HepG2 (cell line): Measurements from ENCODE around the gene FGD4. TPM values are rescaled to one million over a fixed set of nuclear protein-coding genes. Genes with fewer than 3 reads are reported as not detected.

ENCODE experiments used
- ATAC-seq: fragments of 200-7000 bp; cut with Tn5 transposase; 3 replicates; pipeline ENCODE4 v1.9.1; 2020; ENCODE audit warnings: mild to moderate bottlenecking, moderate library complexity
- BruUV-seq: library from RNA; stranded (reverse); fragments of 400-500 nt; replicated peaks from 2 replicates; lab custom pipeline; 2021; lab: Mats Ljungman, UMichigan
- CTCF ChIA-PET: fragments of 300-600 bp; formaldehyde crosslinking; extraction: SDS; loops from one replicate; lab custom pipeline; 2021; ENCODE audit warnings: low total read pairs, inconsistent platforms, low intra/inter-chr PET ratio; lab: Yijun Ruan, JAX
- POLR2A ChIA-PET: fragments of 350-600 bp; sonication (Branson Sonifier 250); formaldehyde crosslinking; loops from one replicate; lab custom pipeline; 2020; ENCODE audit warnings: antibody characterized with exemption, inconsistent platforms; lab: Yijun Ruan, JAX
- DNase-seq: peaks from one replicate; pipeline ENCODE4 v3.0.0-alpha.2; 2015; ENCODE audit warnings: low spot score
- FAIRE-seq: peaks from 3 replicates; lab custom pipeline; 2011; peaks lifted over from hg19 to GRCh38; lab: Jason Lieb, UNC
- H2AFZ ChIP-seq: one replicate; pipeline ENCODE4 v1.6.1; 2011; ENCODE audit warnings: low read length, inconsistent platforms
- H3K27ac ChIP-seq: fragments of 300-600 bp; 3 replicates; pipeline ENCODE4 v1.8.0; 2011; ENCODE audit warnings: mixed run types, mild to moderate bottlenecking, mixed read lengths, low read length, inconsistent platforms; ENCODE audit not compliant: insufficient read depth; ENCODE audit errors: extremely low read length
- H3K27me3 ChIP-seq, 2 experiments: fragments of 200-600 bp in 1 of 2; 2 replicates in 1 of 2; 3 replicates in 1 of 2; pipeline versions ENCODE4 v1.6.0 to v1.8.0; 2011; ENCODE audit warnings: low read length in 2 of 2, mild to moderate bottlenecking in 2 of 2, moderate library complexity in 2 of 2, inconsistent platforms in 1 of 2; ENCODE audit not compliant: insufficient read depth in 2 of 2, control insufficient read depth in 1 of 2
- H3K36me3 ChIP-seq, 2 experiments: fragments of 200-600 bp in 1 of 2; replicated peaks in 1 of 2; 2 replicates in 1 of 2; 3 replicates in 1 of 2; pipeline versions ENCODE4 v1.5.1 to v1.8.0; 2011; ENCODE audit warnings: low read length in 2 of 2, inconsistent platforms in 1 of 2; ENCODE audit not compliant: insufficient read depth in 2 of 2, control insufficient read depth in 1 of 2
- H3K4me1 ChIP-seq: 2 replicates; pipeline ENCODE4 v1.5.1; 2012; ENCODE audit warnings: low read length, inconsistent platforms; ENCODE audit not compliant: insufficient read depth
- H3K4me2 ChIP-seq: 2 replicates; pipeline ENCODE4 v1.6.0; 2011; ENCODE audit warnings: low read depth, low read length, inconsistent platforms
- H3K4me3 ChIP-seq, 3 experiments: fragments of 200-600 bp in 1 of 3; sonication (generic), shearing (Covaris generic) in 1 of 3; replicated peaks in 1 of 3; 2 replicates each; pipeline ENCODE4 v1.5.1; 2011 to 2016; ENCODE audit warnings: low read length in 3 of 3, inconsistent platforms in 2 of 3, low read depth in 2 of 3, mild to moderate bottlenecking in 2 of 3, control low read depth in 1 of 3, mixed read lengths in 1 of 3; ENCODE audit not compliant: insufficient read depth in 1 of 3
- H3K79me2 ChIP-seq: one replicate; pipeline ENCODE4 v1.6.1; 2011; ENCODE audit warnings: low read length, inconsistent platforms; ENCODE audit not compliant: insufficient read depth
- H3K9ac ChIP-seq: 2 replicates; pipeline ENCODE4 v1.6.0; 2011; ENCODE audit warnings: mild to moderate bottlenecking, low read depth, low read length, inconsistent platforms; ENCODE audit not compliant: insufficient read depth
- H3K9me3 ChIP-seq: 2 replicates; pipeline ENCODE4 v1.5.1; 2012; ENCODE audit warnings: mild to moderate bottlenecking, low read length
- H4K20me1 ChIP-seq: 2 replicates; pipeline ENCODE4 v1.6.0; 2011; ENCODE audit warnings: inconsistent platforms, mild to moderate bottlenecking, low read length, moderate library complexity; ENCODE audit not compliant: insufficient read depth
- DR1 ChIP-seq: sonication (generic); formaldehyde crosslinking; IDR thresholded peaks from 2 replicates; pipeline ENCODE4 v1.8.0; 2021; ENCODE audit warnings: mild to moderate bottlenecking, missing genetic modification reagents, inconsistent platforms
- GLI4 ChIP-seq: sonication (generic); formaldehyde crosslinking; IDR thresholded peaks from 2 replicates; pipeline ENCODE4 v1.5.1; 2020; ENCODE audit warnings: missing genetic modification reagents, mild to moderate bottlenecking, moderate library complexity, borderline replicate concordance
- TEAD2 ChIP-seq: sonication (generic); formaldehyde crosslinking; IDR thresholded peaks from 2 replicates; pipeline ENCODE4 v1.9.0; 2021; ENCODE audit warnings: missing genetic modification reagents
- ZNF282 ChIP-seq: fragments of 450-650 bp; IDR thresholded peaks from 2 replicates; pipeline ENCODE4 v1.6.1; 2018; ENCODE audit not compliant: partially characterized antibody
- ZNF556 ChIP-seq: sonication (generic); formaldehyde crosslinking; IDR thresholded peaks from 2 replicates; pipeline ENCODE4 v1.4.0; 2020; ENCODE audit warnings: mild to moderate bottlenecking, missing genetic modification reagents, borderline replicate concordance
- ZNF747 ChIP-seq: sonication (generic); formaldehyde crosslinking; IDR thresholded peaks from 2 replicates; pipeline ENCODE4 v1.8.1; 2023; ENCODE audit warnings: missing genetic modification reagents, mild to moderate bottlenecking, borderline replicate concordance
- WGBS: methylation state at CpG from one replicate; pipeline ENCODE4 v1.1.6; 2017; ENCODE audit warnings: low lambda C conversion rate; 5-methylcytosine and 5-hydroxymethylcytosine counted together
- in situ Hi-C: cut with HindIII; loops from 2 replicates; pipeline ENCODE4 v1.10.0; 2017; ENCODE audit warnings: low pct_unique_long_range_greater_than_20kb; ENCODE audit not compliant: extremely low pct_ligation_motif_present
- intact Hi-C: fragments of 100-400 bp; cut with micrococcal nuclease; formaldehyde crosslinking; loops from one replicate; pipeline ENCODE4 v1.10.0; 2022; ENCODE audit not compliant: unreplicated experiment
- polyA plus RNA-seq, 8 experiments: library from polyadenylated mRNA; depleted of rRNA in 3 of 8; stranded (reverse) in 7 of 8; unstranded in 1 of 8; fragments of >200 nt; fragmentation: Illumina TruSeq in 4 of 8; extraction: Trizol in 4 of 8; gene quantifications; 2 replicates each; pipeline versions ENCODE4 v1.2.1 to v1.2.3, GENCODE V29; 2011 to 2016; ENCODE audit warnings: low read depth in 4 of 8, missing spikeins in 1 of 8, mixed read lengths in 1 of 8; ENCODE audit not compliant: insufficient read depth in 1 of 8
- total RNA-seq, 5 experiments: library from RNA; depleted of rRNA; stranded (reverse); fragments of >200 nt; fragmentation: Illumina TruSeq; extraction: Trizol; gene quantifications; 2 replicates each; pipeline ENCODE4 v1.2.3, GENCODE V29; 2016; ENCODE audit warnings: low read depth in 1 of 5
- TF ChIP-seq, protein P1 (sequence below), 2 experiments: sonication (generic) in 1 of 2; formaldehyde crosslinking in 1 of 2; IDR thresholded peaks; 2 replicates each; pipeline versions ENCODE4 v1.4.0 to v1.6.1; 2016 to 2020; ENCODE audit warnings: borderline replicate concordance in 1 of 2, low read depth in 1 of 2, mild to moderate bottlenecking in 1 of 2, missing genetic modification reagents in 1 of 2
- TF ChIP-seq, protein P2 (sequence below): IDR thresholded peaks from 2 replicates; pipeline ENCODE4 v1.6.1; 2016; ENCODE audit warnings: low read depth
- TF ChIP-seq, protein P3 (sequence below): sonication (generic); formaldehyde crosslinking; IDR thresholded peaks from 2 replicates; pipeline ENCODE4 v1.4.0; 2020; ENCODE audit warnings: missing genetic modification reagents
- TF ChIP-seq, protein P4 (sequence below): sonication (generic); formaldehyde crosslinking; IDR thresholded peaks from 2 replicates; pipeline ENCODE4 v1.5.0; 2020; ENCODE audit warnings: mild to moderate bottlenecking, missing genetic modification reagents, borderline replicate concordance

FGD4 gene
- total and polyA plus RNA-seq, 2 of the 13 experiments (the other 11 are each of a cell fraction or from before 2014, with no cell fraction given): 4.6 to 6.6 TPM

DNA sequence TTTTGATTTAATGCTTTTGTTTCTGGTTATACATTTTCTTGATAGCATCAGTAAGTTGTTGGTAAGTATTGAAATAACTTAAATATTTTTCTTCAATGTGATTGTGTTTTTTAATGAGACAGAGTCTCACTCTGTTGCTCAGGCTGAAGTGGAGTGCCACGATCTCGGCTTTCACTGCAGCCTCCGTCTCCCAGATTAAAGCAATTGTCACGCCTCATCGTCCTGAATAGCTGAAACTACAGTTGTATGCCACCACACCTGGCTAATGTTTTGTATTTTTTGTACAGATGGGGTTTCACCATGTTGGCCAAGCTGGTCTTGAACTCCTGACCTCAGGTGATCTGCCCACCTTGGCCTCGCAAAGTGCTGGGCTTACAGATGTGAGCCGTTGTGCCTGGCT lies 78.8 kb downstream of the FGD4 start:
- Histone ChIP-seq H3K4me1 (peaks cover 17% of the 10 kb centered on the region), H3K4me2 (no peak overlapping the region), H4K20me1 (no peaks in the 10 kb centered on the region), H2AFZ (no peak overlapping the region), H3K27me3 (no peaks in the 10 kb centered on the region), H3K9me3 (no peaks in the 10 kb centered on the region), H3K36me3 (no peaks in the 10 kb centered on the region), H3K79me2 (no peaks in the 10 kb centered on the region), H3K4me3 (no peak overlapping the region), H3K27ac (no peak overlapping the region), H3K9ac (no peak overlapping the region)
- ChIA-PET POLR2A (no interaction called here), CTCF (no interaction called here)
- intact Hi-C loops: no loop called here
- FAIRE-seq (no peak), DNase-seq (no peak), ATAC-seq (no peak)
- WGBS: 89% methylated on average over 7 of the region's 7 CpGs
- in situ Hi-C loops: no loop called here
- BruUV-seq: no TSS peak
- TF ChIP-seq ZNF747 (CRISPR knock-in tag) (no peak), ZNF282 (no peak), TEAD2 (no peak), GLI4 (CRISPR knock-in tag) (no peak), ZNF556 (no peak), DR1 (no peak)
- TF ChIP-seq, protein P1, sequence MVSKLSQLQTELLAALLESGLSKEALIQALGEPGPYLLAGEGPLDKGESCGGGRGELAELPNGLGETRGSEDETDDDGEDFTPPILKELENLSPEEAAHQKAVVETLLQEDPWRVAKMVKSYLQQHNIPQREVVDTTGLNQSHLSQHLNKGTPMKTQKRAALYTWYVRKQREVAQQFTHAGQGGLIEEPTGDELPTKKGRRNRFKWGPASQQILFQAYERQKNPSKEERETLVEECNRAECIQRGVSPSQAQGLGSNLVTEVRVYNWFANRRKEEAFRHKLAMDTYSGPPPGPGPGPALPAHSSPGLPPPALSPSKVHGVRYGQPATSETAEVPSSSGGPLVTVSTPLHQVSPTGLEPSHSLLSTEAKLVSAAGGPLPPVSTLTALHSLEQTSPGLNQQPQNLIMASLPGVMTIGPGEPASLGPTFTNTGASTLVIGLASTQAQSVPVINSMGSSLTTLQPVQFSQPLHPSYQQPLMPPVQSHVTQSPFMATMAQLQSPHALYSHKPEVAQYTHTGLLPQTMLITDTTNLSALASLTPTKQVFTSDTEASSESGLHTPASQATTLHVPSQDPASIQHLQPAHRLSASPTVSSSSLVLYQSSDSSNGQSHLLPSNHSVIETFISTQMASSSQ (IDR thresholded peaks at IDR 0.05; ENCODE audit: low read depth): no peak
- TF ChIP-seq, protein P1 (CRISPR knock-in tag; IDR thresholded peaks at IDR 0.05; ENCODE audit: borderline replicate concordance): no peak
- TF ChIP-seq, protein P2, sequence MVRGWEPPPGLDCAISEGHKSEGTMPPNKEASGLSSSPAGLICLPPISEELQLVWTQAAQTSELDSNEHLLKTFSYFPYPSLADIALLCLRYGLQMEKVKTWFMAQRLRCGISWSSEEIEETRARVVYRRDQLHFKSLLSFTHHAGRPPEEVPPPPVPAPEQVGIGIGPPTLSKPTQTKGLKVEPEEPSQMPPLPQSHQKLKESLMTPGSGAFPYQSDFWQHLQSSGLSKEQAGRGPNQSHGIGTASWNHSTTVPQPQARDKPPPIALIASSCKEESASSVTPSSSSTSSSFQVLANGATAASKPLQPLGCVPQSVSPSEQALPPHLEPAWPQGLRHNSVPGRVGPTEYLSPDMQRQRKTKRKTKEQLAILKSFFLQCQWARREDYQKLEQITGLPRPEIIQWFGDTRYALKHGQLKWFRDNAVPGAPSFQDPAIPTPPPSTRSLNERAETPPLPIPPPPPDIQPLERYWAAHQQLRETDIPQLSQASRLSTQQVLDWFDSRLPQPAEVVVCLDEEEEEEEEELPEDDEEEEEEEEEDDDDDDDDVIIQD: no peak
- TF ChIP-seq, protein P3, sequence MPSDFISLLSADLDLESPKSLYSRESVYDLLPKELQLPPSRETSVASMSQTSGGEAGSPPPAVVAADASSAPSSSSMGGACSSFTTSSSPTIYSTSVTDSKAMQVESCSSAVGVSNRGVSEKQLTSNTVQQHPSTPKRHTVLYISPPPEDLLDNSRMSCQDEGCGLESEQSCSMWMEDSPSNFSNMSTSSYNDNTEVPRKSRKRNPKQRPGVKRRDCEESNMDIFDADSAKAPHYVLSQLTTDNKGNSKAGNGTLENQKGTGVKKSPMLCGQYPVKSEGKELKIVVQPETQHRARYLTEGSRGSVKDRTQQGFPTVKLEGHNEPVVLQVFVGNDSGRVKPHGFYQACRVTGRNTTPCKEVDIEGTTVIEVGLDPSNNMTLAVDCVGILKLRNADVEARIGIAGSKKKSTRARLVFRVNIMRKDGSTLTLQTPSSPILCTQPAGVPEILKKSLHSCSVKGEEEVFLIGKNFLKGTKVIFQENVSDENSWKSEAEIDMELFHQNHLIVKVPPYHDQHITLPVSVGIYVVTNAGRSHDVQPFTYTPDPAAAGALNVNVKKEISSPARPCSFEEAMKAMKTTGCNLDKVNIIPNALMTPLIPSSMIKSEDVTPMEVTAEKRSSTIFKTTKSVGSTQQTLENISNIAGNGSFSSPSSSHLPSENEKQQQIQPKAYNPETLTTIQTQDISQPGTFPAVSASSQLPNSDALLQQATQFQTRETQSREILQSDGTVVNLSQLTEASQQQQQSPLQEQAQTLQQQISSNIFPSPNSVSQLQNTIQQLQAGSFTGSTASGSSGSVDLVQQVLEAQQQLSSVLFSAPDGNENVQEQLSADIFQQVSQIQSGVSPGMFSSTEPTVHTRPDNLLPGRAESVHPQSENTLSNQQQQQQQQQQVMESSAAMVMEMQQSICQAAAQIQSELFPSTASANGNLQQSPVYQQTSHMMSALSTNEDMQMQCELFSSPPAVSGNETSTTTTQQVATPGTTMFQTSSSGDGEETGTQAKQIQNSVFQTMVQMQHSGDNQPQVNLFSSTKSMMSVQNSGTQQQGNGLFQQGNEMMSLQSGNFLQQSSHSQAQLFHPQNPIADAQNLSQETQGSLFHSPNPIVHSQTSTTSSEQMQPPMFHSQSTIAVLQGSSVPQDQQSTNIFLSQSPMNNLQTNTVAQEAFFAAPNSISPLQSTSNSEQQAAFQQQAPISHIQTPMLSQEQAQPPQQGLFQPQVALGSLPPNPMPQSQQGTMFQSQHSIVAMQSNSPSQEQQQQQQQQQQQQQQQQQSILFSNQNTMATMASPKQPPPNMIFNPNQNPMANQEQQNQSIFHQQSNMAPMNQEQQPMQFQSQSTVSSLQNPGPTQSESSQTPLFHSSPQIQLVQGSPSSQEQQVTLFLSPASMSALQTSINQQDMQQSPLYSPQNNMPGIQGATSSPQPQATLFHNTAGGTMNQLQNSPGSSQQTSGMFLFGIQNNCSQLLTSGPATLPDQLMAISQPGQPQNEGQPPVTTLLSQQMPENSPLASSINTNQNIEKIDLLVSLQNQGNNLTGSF (CRISPR knock-in tag): no peak
- TF ChIP-seq, protein P4, sequence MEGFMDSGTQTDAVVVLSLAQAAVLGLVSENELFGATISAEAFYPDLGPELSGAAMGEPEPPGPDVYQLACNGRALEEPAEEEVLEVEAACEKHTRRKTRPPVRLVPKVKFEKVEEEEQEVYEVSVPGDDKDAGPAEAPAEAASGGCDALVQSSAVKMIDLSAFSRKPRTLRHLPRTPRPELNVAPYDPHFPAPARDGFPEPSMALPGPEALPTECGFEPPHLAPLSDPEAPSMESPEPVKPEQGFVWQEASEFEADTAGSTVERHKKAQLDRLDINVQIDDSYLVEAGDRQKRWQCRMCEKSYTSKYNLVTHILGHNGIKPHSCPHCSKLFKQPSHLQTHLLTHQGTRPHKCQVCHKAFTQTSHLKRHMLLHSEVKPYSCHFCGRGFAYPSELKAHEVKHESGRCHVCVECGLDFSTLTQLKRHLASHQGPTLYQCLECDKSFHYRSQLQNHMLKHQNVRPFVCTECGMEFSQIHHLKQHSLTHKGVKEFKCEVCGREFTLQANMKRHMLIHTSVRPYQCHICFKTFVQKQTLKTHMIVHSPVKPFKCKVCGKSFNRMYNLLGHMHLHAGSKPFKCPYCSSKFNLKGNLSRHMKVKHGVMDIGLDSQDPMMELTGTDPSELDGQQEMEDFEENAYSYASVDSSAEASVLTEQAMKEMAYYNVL (CRISPR knock-in tag): no peak
